Smooth muscle cell (in vitro differentiated cells): ENCODE measurements around the gene ISLR. TPM values are rescaled to one million over a fixed set of nuclear protein-coding genes. Genes with fewer than 3 reads are reported as not detected.

Experiments used
- DNase-seq: peaks from one replicate; lab custom pipeline; 2025; ENCODE audit not compliant: unreplicated experiment; lab: John Stamatoyannopoulos, UW
- H2AFZ ChIP-seq: fragments of 200-600 bp; sonication (generic); 2 replicates; pipeline ENCODE4 v1.6.0; 2016; ENCODE audit warnings: antibody characterized with exemption, low read depth, mild to moderate bottlenecking
- H3F3A ChIP-seq: fragments of 200-600 bp; sonication (generic); 2 replicates; pipeline ENCODE4 v1.6.0; 2017; ENCODE audit warnings: antibody characterized with exemption, low read depth
- H3K27ac ChIP-seq: fragments of 200-600 bp; sonication (generic); 2 replicates; pipeline ENCODE4 v1.5.1; 2016; ENCODE audit warnings: low read depth, mild to moderate bottlenecking
- H3K27me3 ChIP-seq: fragments of 200-600 bp; sonication (generic); 2 replicates; pipeline ENCODE4 v1.6.1; 2016; ENCODE audit warnings: low read depth, mild to moderate bottlenecking
- H3K36me3 ChIP-seq: fragments of 200-600 bp; sonication (generic); 2 replicates; pipeline ENCODE4 v1.5.1; 2016; ENCODE audit warnings: low read depth
- H3K4me1 ChIP-seq: fragments of 200-600 bp; sonication (generic); 2 replicates; pipeline ENCODE4 v1.5.1; 2016; ENCODE audit warnings: low read depth
- H3K4me2 ChIP-seq: fragments of 200-600 bp; sonication (generic); 2 replicates; pipeline ENCODE4 v1.6.0; 2016; ENCODE audit warnings: mild to moderate bottlenecking
- H3K4me3 ChIP-seq: fragments of 200-600 bp; sonication (generic); 2 replicates; pipeline ENCODE4 v1.5.1; 2016; ENCODE audit warnings: mild to moderate bottlenecking
- H3K79me2 ChIP-seq: fragments of 200-600 bp; sonication (generic); 2 replicates; pipeline ENCODE4 v1.6.0; 2016; ENCODE audit warnings: low read depth, mild to moderate bottlenecking
- H3K9ac ChIP-seq: fragments of 200-600 bp; sonication (generic); 2 replicates; pipeline ENCODE4 v1.6.0; 2016; ENCODE audit warnings: low read depth
- H3K9me3 ChIP-seq: fragments of 200-600 bp; sonication (generic); replicated peaks from 2 replicates; pipeline ENCODE4 v1.5.1; 2016; ENCODE audit warnings: low read depth
- H4K20me1 ChIP-seq: fragments of 200-600 bp; sonication (generic); 2 replicates; pipeline ENCODE4 v1.6.0; 2016; ENCODE audit warnings: low read depth
- CTCF ChIP-seq: fragments of 200-600 bp; sonication (generic); IDR thresholded peaks from 2 replicates; pipeline ENCODE4 v1.5.1; 2017; ENCODE audit warnings: borderline replicate concordance, mild to moderate bottlenecking, antibody characterized with exemption; ENCODE audit not compliant: insufficient read depth, poor library complexity, severe bottlenecking
- whole genome bisulfite sequencing: methylation state at CpG from one replicate; pipeline ENCODE4 v1.1.7; 2016; ENCODE audit warnings: low lambda C conversion rate; 5-methylcytosine and 5-hydroxymethylcytosine counted together
- polyA plus RNA-seq: library from polyadenylated mRNA; unstranded; fragments of >200 nt; fragmentation: Nextera tagmentation; extraction: Ambion mirVana; gene quantifications from 2 replicates; pipeline ENCODE4 v1.2.1, GENCODE V29; 2016
- total RNA-seq: library from RNA; depleted of rRNA; stranded (reverse); fragments of >200 nt; gene quantifications from 2 replicates; pipeline ENCODE4 v1.2.3, GENCODE V29; 2014

Gene ISLR
- total and polyA plus RNA-seq, 2 experiments from 2014 or later: 119 to 130 TPM

- no peaks in the 10 kb centered on the region for H3K36me3 ChIP-seq
- no peak for DNase-seq
- H3K4me3 ChIP-seq: no peak overlapping the region
- H3F3A ChIP-seq: no peaks in the 10 kb centered on the region
- no peak overlapping the region for H2AFZ ChIP-seq
- H3K4me1 ChIP-seq: no peaks in the 10 kb centered on the region
- no peaks in the 10 kb centered on the region for H3K79me2 ChIP-seq
- 96% methylated on average over 1 of the region's 1 CpG for WGBS
- H3K27ac ChIP-seq: no peak overlapping the region
- H3K9ac ChIP-seq: no peak overlapping the region
- H3K9me3 ChIP-seq: no peaks in the 10 kb centered on the region
- no peak for TF ChIP-seq CTCF
- H3K27me3 ChIP-seq: no peaks in the 10 kb centered on the region
- H3K4me2 ChIP-seq: no peak overlapping the region
- H4K20me1 ChIP-seq: no peaks in the 10 kb centered on the region
These were observed 8.0 kb upstream of the ISLR start for GRCh38 chr15:74165461-74165860.

GRCh38 chr15:74167891-74168331, 5.6 kb upstream of the ISLR start:
- Histone ChIP-seq H3K79me2 (no peaks in the 10 kb centered on the region), H3K4me2 (no peak overlapping the region), H3K27me3 (no peaks in the 10 kb centered on the region), H3F3A (peaks cover 4% of the 10 kb centered on the region), H3K9ac (no peak overlapping the region), H4K20me1 (no peaks in the 10 kb centered on the region), H3K27ac (no peak overlapping the region), H2AFZ (no peak overlapping the region), H3K36me3 (no peaks in the 10 kb centered on the region), H3K4me1 (peaks cover 4% of the 10 kb centered on the region), H3K4me3 (no peak overlapping the region), H3K9me3 (no peaks in the 10 kb centered on the region)
- WGBS: 92% methylated on average over 4 of the region's 4 CpGs
- TF ChIP-seq CTCF: no peak
- DNase-seq: no peak

GRCh38 chr15:74168711-74169126, 4.8 kb upstream of the ISLR start:
- Histone ChIP-seq H3K4me2 (no peak overlapping the region), H4K20me1 (no peaks in the 10 kb centered on the region), H3K9ac (no peak overlapping the region), H3K4me1 (peaks cover 12% of the 10 kb centered on the region), H3K27ac (no peak overlapping the region), H3K4me3 (no peak overlapping the region), H3F3A (peaks cover 10% of the 10 kb centered on the region), H3K9me3 (no peaks in the 10 kb centered on the region), H3K79me2 (no peaks in the 10 kb centered on the region), H3K36me3 (no peaks in the 10 kb centered on the region), H2AFZ (no peak overlapping the region), H3K27me3 (no peaks in the 10 kb centered on the region)
- WGBS: 77% methylated on average over 3 of the region's 3 CpGs
- no peak for TF ChIP-seq CTCF
- no peak for DNase-seq

- no peak for DNase-seq
- 68% methylated on average over 15 of the region's 15 CpGs for WGBS
- Histone ChIP-seq H3K9me3 (no peaks in the 10 kb centered on the region), H3K36me3 (no peaks in the 10 kb centered on the region), H4K20me1 (no peaks in the 10 kb centered on the region), H3K9ac (no peak overlapping the region), H3K4me1 (peaks cover 23% of the 10 kb centered on the region), H3F3A (peaks cover 16% of the 10 kb centered on the region), H3K27me3 (no peaks in the 10 kb centered on the region), H3K4me2 (no peak overlapping the region), H3K27ac (no peak overlapping the region), H3K79me2 (no peaks in the 10 kb centered on the region), H2AFZ (no peak overlapping the region), H3K4me3 (no peak overlapping the region)
- no peak for TF ChIP-seq CTCF
These were observed 3.3 kb upstream of the ISLR start for GRCh38 chr15:74170071-74170844.
